Activated naive CD4-positive, alpha-beta T cell treated with anti-CD3 and anti-CD28 coated beads for 36 hours (primary cell): ENCODE results near the gene IFRD1. TPM values are rescaled to one million over a fixed set of nuclear protein-coding genes. Genes with fewer than 3 reads are reported as not detected.

Experiments used
- CTCF ChIA-PET: fragments of 350-600 bp; sonication (Branson Sonifier 250); formaldehyde crosslinking; loops from one replicate; lab custom pipeline; 2021; ENCODE audit warnings: antibody characterized with exemption; lab: Charles Lee
- DNase-seq: peaks from one replicate; pipeline ENCODE4 v3.0.0-alpha.2; 2020
- H3K27ac Mint-ChIP-seq: one replicate; pipeline ENCODE4 v1.8.0; 2021; ENCODE audit warnings: mild to moderate bottlenecking, mixed read lengths
- H3K27me3 Mint-ChIP-seq: one replicate; pipeline ENCODE4 v1.8.0; 2021; ENCODE audit warnings: low read depth, mixed read lengths
- H3K36me3 Mint-ChIP-seq: one replicate; pipeline ENCODE4 v1.8.0; 2021; ENCODE audit warnings: low read depth, mixed read lengths
- H3K4me1 Mint-ChIP-seq: one replicate; pipeline ENCODE4 v1.8.0; 2021; ENCODE audit warnings: low read depth, mixed read lengths
- H3K4me3 Mint-ChIP-seq: one replicate; pipeline ENCODE4 v1.8.0; 2021; ENCODE audit warnings: mild to moderate bottlenecking, moderate library complexity, mixed read lengths
- H3K9me3 Mint-ChIP-seq: one replicate; pipeline ENCODE4 v1.8.0; 2021; ENCODE audit warnings: mixed read lengths
- intact Hi-C: fragments of 100-400 bp; cut with micrococcal nuclease; formaldehyde crosslinking; loops from one replicate; pipeline ENCODE4 v1.15.1; 2023
- total RNA-seq, 2 experiments: library from RNA; stranded (reverse); gene quantifications; one replicate each; pipeline ENCODE4 v1.2.3, GENCODE V29; 2021

Gene IFRD1
- total RNA-seq, 2 experiments from 2014 or later, result 47.3 to 50.5 TPM

DNA sequence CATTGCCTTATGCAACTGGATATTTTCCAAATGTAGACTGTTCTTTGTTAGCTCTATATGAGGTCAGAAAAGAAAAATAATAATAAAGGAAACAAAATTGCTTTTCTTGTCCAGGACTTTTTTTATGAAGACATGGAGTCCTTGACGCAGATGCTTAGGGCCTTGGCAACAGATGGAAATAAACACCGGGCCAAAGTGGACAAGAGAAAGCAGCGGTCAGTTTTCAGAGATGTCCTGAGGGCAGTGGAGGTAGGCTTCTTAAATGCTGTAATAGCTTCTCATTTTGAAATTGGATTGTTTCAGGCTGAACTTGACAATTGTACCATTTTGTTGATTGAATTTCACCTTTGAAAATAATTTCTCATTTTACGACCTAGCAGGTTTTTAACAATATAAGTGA is 17.6 kb downstream of the IFRD1 start:
- no peak overlapping the region for H3K27ac Mint-ChIP-seq
- peaks cover 54% of the 10 kb centered on the region for H3K36me3 Mint-ChIP-seq
- CTCF ChIA-PET, result interaction anchor here (0.6 to 1.0 kb wide), 2 partner anchors 29 to 695 kb away, joined by 3 to 4 read pairs; no protein-coding TSS in a partner anchor
- DNase-seq, result no peak
- no peak overlapping the region for H3K4me3 Mint-ChIP-seq
- H3K9me3 Mint-ChIP-seq, result no peaks in the 10 kb centered on the region
- no peaks in the 10 kb centered on the region for H3K27me3 Mint-ChIP-seq
- intact Hi-C loops, result no loop called here
- peaks cover 4% of the 10 kb centered on the region for H3K4me1 Mint-ChIP-seq

DNA sequence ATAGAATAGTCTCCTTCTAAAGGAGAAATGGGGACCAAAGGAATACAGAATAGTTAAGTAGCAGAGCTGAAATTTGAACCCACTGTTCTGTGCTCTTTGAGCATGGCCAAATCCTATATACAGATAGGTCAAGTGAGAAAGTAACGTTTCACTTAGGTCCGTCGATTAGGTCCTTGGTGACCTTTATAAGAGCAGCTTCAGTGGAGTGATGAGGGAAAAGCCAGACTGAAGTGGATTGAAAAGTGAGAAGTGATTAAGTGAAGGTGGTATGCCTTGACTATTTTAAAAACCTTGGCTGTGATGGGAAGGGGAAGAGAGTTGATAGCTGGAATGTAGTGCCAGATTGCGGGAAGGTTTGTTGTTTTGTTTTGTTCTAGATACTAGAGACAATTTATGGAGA is 19.9 kb downstream of the IFRD1 start:
- Mint-ChIP-seq H3K36me3 (peaks cover 51% of the 10 kb centered on the region), H3K4me1 (peaks cover 4% of the 10 kb centered on the region), H3K27me3 (no peaks in the 10 kb centered on the region), H3K4me3 (no peak overlapping the region), H3K9me3 (no peaks in the 10 kb centered on the region), H3K27ac (no peak overlapping the region)
- DNase-seq, result no peak
- CTCF ChIA-PET, result no interaction called here
- intact Hi-C loops, result no loop called here

DNA sequence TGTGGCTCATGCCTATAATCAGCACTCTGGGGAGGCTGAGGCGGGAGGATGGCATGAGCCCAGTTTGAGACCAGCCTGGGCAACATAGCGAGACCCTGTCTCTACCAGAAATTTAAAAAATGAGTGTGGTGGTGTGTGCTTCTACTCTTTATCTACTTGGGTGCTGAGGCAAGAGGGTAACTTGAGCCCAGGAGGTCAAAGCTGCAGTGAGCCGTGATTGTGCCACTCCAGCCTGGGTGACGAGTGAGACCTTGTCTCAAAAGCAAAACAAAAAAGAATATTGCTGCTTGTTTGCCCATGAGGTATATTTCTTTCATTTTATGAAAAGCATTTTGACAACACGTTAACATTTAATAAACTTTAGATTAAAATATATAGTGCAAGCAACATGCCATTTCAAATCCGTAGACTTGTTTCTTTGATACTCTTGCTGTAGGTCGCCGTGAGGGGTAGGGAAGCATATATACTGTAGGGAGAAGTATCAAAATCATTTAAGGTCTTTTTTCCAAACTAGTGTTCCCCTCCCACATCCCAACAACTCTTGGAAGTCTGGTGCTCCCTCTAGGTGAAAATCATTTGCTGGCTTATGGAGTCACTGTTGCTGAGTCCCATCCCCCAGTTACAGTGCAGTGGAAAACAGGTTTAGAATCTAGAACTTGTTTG is 26.3 kb downstream of the IFRD1 start:
- H3K9me3 Mint-ChIP-seq, result no peaks in the 10 kb centered on the region
- H3K27ac Mint-ChIP-seq, result no peak overlapping the region
- peaks cover 35% of the 10 kb centered on the region for H3K36me3 Mint-ChIP-seq
- CTCF ChIA-PET, result no interaction called here
- no peak for DNase-seq
- H3K27me3 Mint-ChIP-seq, result no peaks in the 10 kb centered on the region
- H3K4me3 Mint-ChIP-seq, result no peak overlapping the region
- intact Hi-C loops, result no loop called here
- peaks cover 2% of the 10 kb centered on the region for H3K4me1 Mint-ChIP-seq

DNA sequence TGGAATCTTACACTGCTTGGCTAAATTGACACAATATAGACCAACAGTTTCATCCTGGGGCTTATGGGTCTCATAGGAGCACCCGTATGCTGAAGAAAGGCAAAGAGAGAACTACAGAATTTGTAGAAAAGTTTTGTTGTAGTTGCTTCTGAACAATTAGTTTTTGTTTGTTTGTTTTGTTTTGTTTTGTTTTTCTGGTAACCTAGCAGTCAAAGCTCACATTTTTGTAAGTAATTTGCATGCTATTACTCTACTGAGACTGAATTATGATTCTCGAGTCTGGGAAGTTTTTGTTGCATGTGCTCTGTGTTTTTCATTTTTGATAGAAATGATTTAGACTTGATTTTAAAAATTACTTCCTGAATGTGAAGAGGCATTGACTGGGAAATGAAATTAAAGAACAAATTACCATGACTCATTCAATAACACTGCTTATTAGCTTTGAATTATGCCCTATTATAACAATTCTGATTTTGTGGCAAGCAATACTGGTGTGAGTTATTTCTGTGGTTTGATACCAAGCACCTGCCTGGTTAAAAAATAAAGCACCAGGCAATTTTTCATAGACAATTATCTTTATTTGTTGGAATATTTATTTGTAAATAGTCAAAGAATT is 31.0 kb downstream of the IFRD1 start:
- no peaks in the 10 kb centered on the region for H3K9me3 Mint-ChIP-seq
- CTCF ChIA-PET, result interaction anchor here (1.1 kb wide), 1 partner anchor 29 kb away, joined by 5 read pairs; no protein-coding TSS in a partner anchor

DNA sequence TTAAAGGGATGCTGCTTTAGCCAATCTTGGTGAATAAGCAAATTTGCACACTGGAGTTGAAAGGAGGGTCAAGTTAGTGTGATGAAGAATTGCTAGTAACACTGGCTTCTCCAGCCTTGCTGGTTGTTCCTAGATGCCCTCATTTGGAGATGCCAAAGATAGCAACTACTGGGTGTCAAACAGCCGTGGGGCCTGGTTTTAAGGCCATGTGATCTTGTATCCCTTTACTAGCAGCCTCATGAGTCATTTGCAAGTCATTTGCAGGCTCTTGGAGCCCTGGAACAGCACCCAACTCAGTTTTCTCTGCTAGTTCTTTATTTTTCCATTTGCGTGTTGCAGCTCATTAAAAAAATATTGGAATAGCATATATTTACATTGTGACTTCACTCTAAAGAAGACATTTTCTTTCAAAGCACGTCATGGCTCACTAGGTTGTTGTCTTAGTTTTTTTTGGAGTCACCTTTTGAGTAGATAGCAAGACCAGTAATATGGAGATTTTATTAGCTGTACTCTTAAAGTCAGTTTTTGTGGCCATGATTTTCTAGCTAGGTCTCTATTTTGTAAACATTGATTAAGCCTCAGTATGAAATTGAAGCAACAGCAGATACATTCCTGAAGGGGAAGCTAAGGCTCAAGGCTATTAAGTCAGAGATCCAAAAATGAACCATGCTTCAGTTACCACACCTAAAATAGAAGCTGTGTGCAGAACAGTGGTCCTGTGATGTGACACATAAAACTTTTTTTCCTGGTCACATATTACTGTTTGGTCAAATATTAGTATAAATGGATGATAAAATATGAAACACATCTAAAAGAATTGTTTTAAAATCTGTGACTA is 31.8 kb downstream of the IFRD1 start:
- Mint-ChIP-seq H3K9me3 (no peaks in the 10 kb centered on the region), H3K27me3 (no peaks in the 10 kb centered on the region), H3K4me3 (no peak overlapping the region), H3K27ac (no peak overlapping the region), H3K4me1 (peaks cover 3% of the 10 kb centered on the region), H3K36me3 (peaks cover 12% of the 10 kb centered on the region)
- intact Hi-C loops, result no loop called here
- CTCF ChIA-PET, result interaction anchor here (0.6 to 0.8 kb wide), 4 partner anchors 7 to 726 kb away, joined by 3 to 5 read pairs (median 4); no protein-coding TSS in a partner anchor
- DNase-seq, result no peak

More for the DNA sequence above, 31.0 kb downstream of the IFRD1 start:
- H3K36me3 Mint-ChIP-seq, result peaks cover 13% of the 10 kb centered on the region
- H3K27ac Mint-ChIP-seq, result no peak overlapping the region
- H3K27me3 Mint-ChIP-seq, result no peaks in the 10 kb centered on the region
- no peak for DNase-seq
- peaks cover 3% of the 10 kb centered on the region for H3K4me1 Mint-ChIP-seq
- intact Hi-C loops, result no loop called here
- H3K4me3 Mint-ChIP-seq, result no peak overlapping the region

DNA sequence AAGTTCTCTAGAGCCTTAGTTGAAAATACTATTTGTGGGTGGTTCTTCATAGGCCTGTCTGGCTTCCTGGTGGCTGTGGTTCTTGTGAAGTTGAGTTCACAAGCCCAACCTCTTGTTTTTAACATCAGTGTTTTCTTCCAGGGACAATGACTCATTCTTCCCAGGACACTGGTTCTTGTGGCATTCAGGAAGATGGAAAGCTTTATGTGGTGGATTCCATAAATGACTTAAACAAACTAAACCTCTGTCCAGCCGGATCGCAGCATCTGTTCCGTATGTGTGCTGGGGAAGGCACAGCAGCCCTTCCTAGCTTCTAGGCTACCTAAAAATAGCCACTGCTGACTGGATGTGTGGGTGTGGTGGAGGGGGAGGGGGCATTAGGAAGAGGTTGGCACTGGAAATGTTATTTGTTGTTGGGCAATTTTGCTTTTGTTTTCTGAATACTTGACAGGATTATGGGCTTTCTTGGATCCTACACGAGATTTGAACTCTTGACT is 34.5 kb downstream of the IFRD1 start:
- Mint-ChIP-seq H3K36me3 (peaks cover 2% of the 10 kb centered on the region), H3K4me1 (peaks cover 3% of the 10 kb centered on the region), H3K9me3 (no peaks in the 10 kb centered on the region)

DNA sequence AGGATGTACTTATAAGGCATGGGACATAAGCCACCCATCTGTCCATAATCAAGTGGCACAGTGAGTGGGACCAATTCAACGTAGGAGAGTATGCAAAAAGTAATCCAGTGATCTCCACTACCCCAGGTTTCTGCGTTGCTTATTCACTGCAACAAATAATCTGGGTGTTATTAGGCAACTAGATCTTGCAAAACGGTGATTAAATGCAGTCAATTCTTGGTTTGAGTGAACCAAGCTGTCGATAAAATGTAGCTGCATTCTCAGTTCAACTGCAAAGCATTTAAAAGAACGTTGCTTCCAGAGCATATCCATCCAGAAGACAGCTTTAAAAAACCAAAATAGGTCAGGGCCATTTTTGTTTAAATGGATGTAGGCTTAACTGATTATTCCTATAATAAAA is 35.5 kb downstream of the IFRD1 start:
- CTCF ChIA-PET, result interaction anchor here (0.7 kb wide), 1 partner anchor 631 kb away, joined by 3 read pairs; no protein-coding TSS in a partner anchor
- no peaks in the 10 kb centered on the region for H3K27me3 Mint-ChIP-seq
- no peaks in the 10 kb centered on the region for H3K9me3 Mint-ChIP-seq
- no peak overlapping the region for H3K27ac Mint-ChIP-seq
- DNase-seq, result no peak
- peaks cover 3% of the 10 kb centered on the region for H3K4me1 Mint-ChIP-seq
- H3K4me3 Mint-ChIP-seq, result no peak overlapping the region
- intact Hi-C loops, result no loop called here
- peaks cover 5% of the 10 kb centered on the region for H3K36me3 Mint-ChIP-seq

More for the DNA sequence above, 34.5 kb downstream of the IFRD1 start:
- no peak for DNase-seq
- H3K27ac Mint-ChIP-seq, result no peak overlapping the region
- no peak overlapping the region for H3K4me3 Mint-ChIP-seq
- no peaks in the 10 kb centered on the region for H3K27me3 Mint-ChIP-seq
- intact Hi-C loops, result no loop called here
- CTCF ChIA-PET, result no interaction called here

DNA sequence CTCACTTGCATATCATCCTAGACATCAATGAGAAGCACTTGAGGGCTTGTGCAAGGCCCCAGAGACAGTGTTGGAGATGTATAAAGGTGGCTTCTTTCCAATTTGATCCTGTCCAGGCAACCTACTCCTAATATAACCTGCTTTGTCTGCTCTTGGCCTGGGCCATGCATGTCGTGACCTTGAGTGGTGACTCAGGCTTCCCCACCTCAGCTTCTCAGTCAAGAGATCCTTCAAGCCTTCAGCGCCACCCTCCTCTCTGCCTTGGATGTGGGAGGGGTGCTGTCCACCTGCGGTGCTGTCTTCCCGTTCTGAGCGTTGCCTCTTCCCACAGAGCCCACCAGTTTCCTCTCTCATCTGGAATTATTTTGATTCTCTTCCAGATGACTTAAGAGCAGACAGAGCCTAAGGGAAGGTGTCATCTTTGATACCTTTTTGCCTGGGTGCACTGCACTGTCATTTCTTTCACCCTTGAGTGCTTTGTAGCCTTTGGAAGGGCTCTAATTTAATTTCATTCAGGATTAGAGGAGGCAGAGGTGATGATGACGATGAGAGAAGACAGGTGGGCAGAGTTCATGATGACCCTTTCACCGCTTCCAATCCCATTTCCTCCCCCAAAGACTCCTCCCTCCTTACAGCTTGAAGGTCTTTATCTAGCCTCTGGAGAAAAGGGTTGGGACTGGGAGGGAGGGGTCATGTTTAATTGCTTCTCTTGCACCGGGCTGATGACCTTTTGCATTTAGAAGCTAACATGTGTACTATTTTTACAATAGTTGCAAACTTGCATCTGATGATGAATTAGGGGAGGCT is 37.4 kb downstream of the IFRD1 start:
- CTCF ChIA-PET, result no interaction called here
- Mint-ChIP-seq H3K4me1 (peaks cover 3% of the 10 kb centered on the region), H3K36me3 (peaks cover 5% of the 10 kb centered on the region), H3K9me3 (no peaks in the 10 kb centered on the region), H3K4me3 (no peak overlapping the region), H3K27me3 (no peaks in the 10 kb centered on the region), H3K27ac (no peak overlapping the region)
- intact Hi-C loops, result no loop called here
- DNase-seq, result no peak

DNA sequence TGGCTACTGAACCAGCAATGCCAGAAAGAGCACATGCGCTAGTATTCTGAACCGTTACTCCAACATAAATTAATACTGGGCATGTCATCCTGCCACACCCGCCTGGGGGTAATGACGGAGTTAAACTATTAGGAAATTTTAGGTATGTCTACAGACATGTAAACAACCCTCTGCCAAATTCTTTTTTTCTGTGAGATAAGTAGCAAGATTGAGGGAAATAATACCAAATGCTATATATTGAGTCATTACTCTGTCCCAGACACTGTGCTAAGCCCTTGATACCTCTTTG is 37.9 kb downstream of the IFRD1 start:
- intact Hi-C loops, result no loop called here
- no peaks in the 10 kb centered on the region for H3K27me3 Mint-ChIP-seq
- CTCF ChIA-PET, result no interaction called here

DNA sequence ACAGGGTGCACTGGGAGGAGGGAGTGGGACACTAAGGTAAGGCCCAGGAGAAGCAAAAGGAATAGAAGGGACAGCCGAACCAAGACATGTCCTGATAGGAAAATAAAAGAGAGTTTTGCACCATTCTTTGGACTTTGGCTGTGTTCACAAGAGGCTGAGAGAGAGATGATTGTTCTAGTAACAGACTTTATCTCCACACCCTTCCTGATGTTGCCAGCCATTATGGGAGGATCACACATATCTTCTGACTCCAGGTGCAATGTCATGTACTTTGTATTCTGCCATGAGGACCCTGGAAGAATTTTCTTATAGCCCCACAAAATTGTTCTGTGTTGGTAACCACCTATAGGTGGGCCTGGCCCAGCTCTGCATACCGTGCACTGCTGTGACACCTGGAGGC is 41.9 kb downstream of the IFRD1 start:
- Mint-ChIP-seq H3K27ac (no peak overlapping the region), H3K4me1 (no peaks in the 10 kb centered on the region), H3K9me3 (no peaks in the 10 kb centered on the region), H3K36me3 (peaks cover 4% of the 10 kb centered on the region), H3K4me3 (no peak overlapping the region), H3K27me3 (no peaks in the 10 kb centered on the region)
- CTCF ChIA-PET, result interaction anchor here (0.9 to 1.1 kb wide), 2 partner anchors 25 to 737 kb away, joined by 3 read pairs; no protein-coding TSS in a partner anchor
- intact Hi-C loops, result loop anchor here (10.0 kb wide), 1 partner anchor 537 kb away; no protein-coding TSS in a partner anchor
- no peak for DNase-seq

More for the DNA sequence above, 37.9 kb downstream of the IFRD1 start:
- no peak overlapping the region for H3K27ac Mint-ChIP-seq
- no peak for DNase-seq
- no peaks in the 10 kb centered on the region for H3K9me3 Mint-ChIP-seq
- no peak overlapping the region for H3K4me3 Mint-ChIP-seq
- H3K4me1 Mint-ChIP-seq, result peaks cover 3% of the 10 kb centered on the region
- peaks cover 5% of the 10 kb centered on the region for H3K36me3 Mint-ChIP-seq

DNA sequence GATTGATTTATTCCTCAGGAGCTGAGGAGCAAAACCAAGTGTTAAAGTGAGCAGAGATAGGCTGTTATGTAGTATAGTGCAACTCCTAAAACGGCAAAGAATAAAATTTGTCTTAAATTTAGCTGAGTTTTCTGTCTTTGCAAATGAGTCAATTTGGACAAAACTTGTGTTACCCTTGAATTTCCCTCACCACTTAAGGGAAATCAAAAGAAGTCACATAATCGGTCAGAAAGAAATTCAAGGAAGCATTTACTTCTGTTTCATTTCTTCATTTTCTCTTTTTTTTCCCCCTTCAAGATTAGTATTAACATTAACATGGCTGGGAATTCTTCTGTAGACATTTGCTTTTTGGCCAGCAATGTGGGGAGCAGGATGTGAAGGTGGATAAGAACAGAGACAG is 44.4 kb downstream of the IFRD1 start:
- Mint-ChIP-seq H3K4me1 (no peaks in the 10 kb centered on the region), H3K27ac (no peak overlapping the region)
- no peak for DNase-seq

More for the DNA sequence above, 44.4 kb downstream of the IFRD1 start:
- CTCF ChIA-PET, result no interaction called here
- peaks cover 2% of the 10 kb centered on the region for H3K27me3 Mint-ChIP-seq
- H3K4me3 Mint-ChIP-seq, result no peak overlapping the region
- peaks cover 3% of the 10 kb centered on the region for H3K36me3 Mint-ChIP-seq
- H3K9me3 Mint-ChIP-seq, result no peaks in the 10 kb centered on the region
- intact Hi-C loops, result loop anchor here (5.0 to 10.0 kb wide), 2 partner anchors 540 to 637 kb away; no protein-coding TSS in a partner anchor
